ENCODE measurements around the gene CLDN10. TPM values are rescaled to one million over a fixed set of nuclear protein-coding genes. Genes with fewer than 3 reads are reported as not detected.

Gene CLDN10
- total RNA-seq, 1 donor from 2014 or later, result not detected

GRCh38 chr13:95516021-95516420, 36.5 kb upstream of the CLDN10 start:
- Mint-ChIP-seq H3K27ac (ENCODE audit: unreplicated experiment) (no peak overlapping the region), H3K27me3 (ENCODE audit: low read depth) (peaks cover 32% of the 10 kb centered on the region), H3K36me3 (ENCODE audit: low read depth) (no peaks in the 10 kb centered on the region), H3K9me3 (ENCODE audit: low read depth) (peaks cover 1% of the 10 kb centered on the region), H3K4me1 (ENCODE audit: low read depth) (no peaks in the 10 kb centered on the region), H3K4me3 (ENCODE audit: unreplicated experiment) (no peak overlapping the region)
- DNase-seq (ENCODE audit: low spot score), result no peak
- TF ChIP-seq CTCF (IDR thresholded peaks at IDR 0.05), result no peak

- H3K4me1 Mint-ChIP-seq (ENCODE audit: low read depth), result no peaks in the 10 kb centered on the region
- H3K27ac Mint-ChIP-seq (ENCODE audit: unreplicated experiment), result no peak overlapping the region
- H3K36me3 Mint-ChIP-seq (ENCODE audit: low read depth), result no peaks in the 10 kb centered on the region
- DNase-seq (ENCODE audit: low spot score), result no peak
- no peak for TF ChIP-seq CTCF (IDR thresholded peaks at IDR 0.05)
- no peak overlapping the region for H3K4me3 Mint-ChIP-seq (ENCODE audit: unreplicated experiment)
- H3K27me3 Mint-ChIP-seq (ENCODE audit: low read depth), result peaks cover 32% of the 10 kb centered on the region
- H3K9me3 Mint-ChIP-seq (ENCODE audit: low read depth), result peaks cover 4% of the 10 kb centered on the region
Observed at GRCh38 chr13:95516492-95516891, 36.0 kb upstream of the CLDN10 start.

GRCh38 chr13:95523598-95523997, 28.9 kb upstream of the CLDN10 start:
- Mint-ChIP-seq H3K9me3 (ENCODE audit: low read depth) (peaks cover 9% of the 10 kb centered on the region), H3K27me3 (ENCODE audit: low read depth) (peaks cover 11% of the 10 kb centered on the region), H3K27ac (ENCODE audit: unreplicated experiment) (no peak overlapping the region), H3K4me3 (ENCODE audit: unreplicated experiment) (no peak overlapping the region), H3K36me3 (ENCODE audit: low read depth) (peaks cover 4% of the 10 kb centered on the region), H3K4me1 (ENCODE audit: low read depth) (no peaks in the 10 kb centered on the region)
- no peak for TF ChIP-seq CTCF (IDR thresholded peaks at IDR 0.05)
- DNase-seq (ENCODE audit: low spot score), result no peak

GRCh38 chr13:95524264-95524901, 28.1 kb upstream of the CLDN10 start:
- DNase-seq (ENCODE audit: low spot score), result no peak
- no peak overlapping the region for H3K27ac Mint-ChIP-seq (ENCODE audit: unreplicated experiment)
- no peak for TF ChIP-seq CTCF (IDR thresholded peaks at IDR 0.05)
- H3K9me3 Mint-ChIP-seq (ENCODE audit: low read depth), result peaks cover 9% of the 10 kb centered on the region
- peaks cover 4% of the 10 kb centered on the region for H3K36me3 Mint-ChIP-seq (ENCODE audit: low read depth)
- no peaks in the 10 kb centered on the region for H3K4me1 Mint-ChIP-seq (ENCODE audit: low read depth)
- no peak overlapping the region for H3K4me3 Mint-ChIP-seq (ENCODE audit: unreplicated experiment)
- H3K27me3 Mint-ChIP-seq (ENCODE audit: low read depth), result peaks cover 6% of the 10 kb centered on the region

- Mint-ChIP-seq H3K27ac (ENCODE audit: unreplicated experiment) (no peak overlapping the region), H3K36me3 (ENCODE audit: low read depth) (no peaks in the 10 kb centered on the region), H3K4me3 (ENCODE audit: unreplicated experiment) (no peak overlapping the region), H3K9me3 (ENCODE audit: low read depth) (no peaks in the 10 kb centered on the region), H3K4me1 (ENCODE audit: low read depth) (peaks cover 7% of the 10 kb centered on the region), H3K27me3 (ENCODE audit: low read depth) (peaks cover 7% of the 10 kb centered on the region)
- DNase-seq (ENCODE audit: low spot score), result no peak
- no peak for TF ChIP-seq CTCF (IDR thresholded peaks at IDR 0.05)
Observed at GRCh38 chr13:95527955-95528354, 24.6 kb upstream of the CLDN10 start.
